ENCODE results near the gene ITGB8. TPM values are rescaled to one million over a fixed set of nuclear protein-coding genes. Genes with fewer than 3 reads are reported as not detected.

Gene ITGB8
- total and polyA plus RNA-seq, 4 donors = 0.16 to 2.8 (median 0.51) TPM

- H3K9me3 ChIP-seq (ENCODE audit: control insufficient read depth in 4 of 4, low read length in 3 of 4) = peaks cover 0 to 4% (median 0%) of the 10 kb centered on the region in 4 donors
- TF ChIP-seq RAD21 (IDR thresholded peaks at IDR 0.05) = no peak
- no peak for TF ChIP-seq SP1 (IDR thresholded peaks at IDR 0.05)
- TF ChIP-seq HNF4A (conservative IDR thresholded peaks at IDR 0.05) = no peak
- TF ChIP-seq REST (IDR thresholded peaks at IDR 0.05) = no peak
- no peak for TF ChIP-seq ZBTB33 (IDR thresholded peaks at IDR 0.05)
- TF ChIP-seq MAX (IDR thresholded peaks at IDR 0.05) = no peak
- no peak for TF ChIP-seq CTCF (IDR thresholded peaks at IDR 0.05; ENCODE audit: low read depth, low read length, missing input control)
- no peak for TF ChIP-seq YY1 (IDR thresholded peaks at IDR 0.05)
- TF ChIP-seq TAF1 (conservative IDR thresholded peaks at IDR 0.05) = no peak
- no peak for TF ChIP-seq EGR1 (IDR thresholded peaks at IDR 0.05; ENCODE audit: low read depth in 2 of 2)
- TF ChIP-seq FOXA1 (IDR thresholded peaks at IDR 0.05) = no peak
- no peak for TF ChIP-seq JUND (IDR thresholded peaks at IDR 0.05)
- TF ChIP-seq HNF4G (IDR thresholded peaks at IDR 0.05) = no peak
- no peak for TF ChIP-seq ATF3 (IDR thresholded peaks at IDR 0.05)
- TF ChIP-seq RXRA (IDR thresholded peaks at IDR 0.05) = no peak
- no peak for TF ChIP-seq NR2F2 (IDR thresholded peaks at IDR 0.05)
- TF ChIP-seq FOXA2 (IDR thresholded peaks at IDR 0.05) = no peak
- no peak for TF ChIP-seq GABPA (IDR thresholded peaks at IDR 0.05 in 1 of 2, conservative IDR thresholded peaks at IDR 0.05 in 1 of 2)
- no peaks in the 10 kb centered on the region for H3K4me1 ChIP-seq (ENCODE audit: control insufficient read depth in 4 of 4, insufficient read depth in 4 of 4, low read length in 3 of 4)
- no peak overlapping the region for H3K4me3 ChIP-seq (ENCODE audit: low read depth in 1 of 3, low read length in 3 of 3)
- no peaks in the 10 kb centered on the region for H3K27me3 ChIP-seq (ENCODE audit: control insufficient read depth in 4 of 4, insufficient read depth in 4 of 4, low read length in 3 of 4)
- H3K9ac ChIP-seq (ENCODE audit: low read depth in 1 of 2, low read length in 2 of 2) = no peak overlapping the region
- H3K36me3 ChIP-seq (ENCODE audit: control insufficient read depth in 4 of 4, insufficient read depth in 3 of 4, low read depth in 1 of 4, low read length in 3 of 4) = no peaks in the 10 kb centered on the region
- DNase-seq (ENCODE audit: low spot score) = no peak
- H3K27ac ChIP-seq (ENCODE audit: low read depth in 1 of 2, low read length in 2 of 2) = no peak overlapping the region
- 72% methylated on average over 1 of the region's 1 CpG for WGBS
Observed at GRCh38 chr7:20298486-20298901, 32.2 kb upstream of the ITGB8 start.
